PC-9 (cell line): ENCODE measurements around the gene TK2. TPM values are rescaled to one million over a fixed set of nuclear protein-coding genes. Genes with fewer than 3 reads are reported as not detected.

Experiments used
- BruUV-seq: library from RNA; stranded (reverse); fragments of 400-500 nt; replicated peaks from 2 replicates; lab custom pipeline; 2021; lab: Mats Ljungman, UMichigan
- CTCF ChIA-PET: fragments of 300-600 bp; sonication (Branson Sonifier 250); formaldehyde crosslinking; loops from one replicate; lab custom pipeline; 2022; ENCODE audit warnings: antibody characterized with exemption; lab: Charles Lee
- POLR2A ChIA-PET: fragments of 300-600 bp; sonication (Branson Sonifier 250); formaldehyde crosslinking; loops from one replicate; lab custom pipeline; 2022; ENCODE audit warnings: antibody characterized with exemption; ENCODE audit not compliant: unreplicated experiment; lab: Charles Lee
- DNase-seq, 2 experiments: peaks; one replicate each; pipeline versions ENCODE4 v3.0.0 to v3.0.0-alpha.2; 2015 to 2022; ENCODE audit warnings: mixed read lengths in 1 of 2
- H2AFZ ChIP-seq: fragments of 200-600 bp; sonication (generic); 2 replicates; pipeline ENCODE4 v1.8.1; 2017; ENCODE audit warnings: antibody characterized with exemption
- H3F3A ChIP-seq: fragments of 200-600 bp; sonication (generic); 2 replicates; pipeline ENCODE4 v1.8.1; 2017; ENCODE audit warnings: antibody characterized with exemption, mild to moderate bottlenecking, low read depth; ENCODE audit not compliant: insufficient read depth
- H3K27ac ChIP-seq: fragments of 200-600 bp; sonication (generic); 2 replicates; pipeline ENCODE4 v1.6.1; 2016; ENCODE audit warnings: mixed run types
- H3K27me3 ChIP-seq: fragments of 200-600 bp; sonication (generic); 2 replicates; pipeline ENCODE4 v1.6.1; 2016; ENCODE audit warnings: low read depth, mixed run types; ENCODE audit not compliant: insufficient read depth
- H3K36me3 ChIP-seq: fragments of 200-600 bp; sonication (generic); 2 replicates; pipeline ENCODE4 v1.6.1; 2016; ENCODE audit warnings: low read depth, mixed run types
- H3K4me1 ChIP-seq: fragments of 200-600 bp; sonication (generic); replicated peaks from 2 replicates; pipeline ENCODE4 v1.6.1; 2016; ENCODE audit warnings: mixed run types; ENCODE audit not compliant: insufficient read depth
- H3K4me2 ChIP-seq: fragments of 200-600 bp; sonication (generic); 2 replicates; pipeline ENCODE4 v1.6.1; 2017; ENCODE audit warnings: mixed run types
- H3K4me3 ChIP-seq: fragments of 200-600 bp; sonication (generic); 2 replicates; pipeline ENCODE4 v1.6.1; 2016; ENCODE audit warnings: mixed run types
- H3K79me2 ChIP-seq: fragments of 200-600 bp; sonication (generic); 2 replicates; pipeline ENCODE4 v1.6.1; 2017; ENCODE audit warnings: low read depth, mixed run types
- H3K9me2 ChIP-seq: fragments of 200-600 bp; sonication (generic); 2 replicates; pipeline ENCODE4 v1.8.1; 2017; ENCODE audit warnings: mild to moderate bottlenecking; ENCODE audit not compliant: insufficient read depth
- H3K9me3 ChIP-seq: fragments of 200-600 bp; sonication (generic); 2 replicates; pipeline ENCODE4 v1.8.1; 2016; ENCODE audit warnings: low read depth; ENCODE audit not compliant: insufficient read depth
- H4K20me1 ChIP-seq: fragments of 200-600 bp; sonication (generic); 2 replicates; pipeline ENCODE4 v1.8.1; 2017; ENCODE audit not compliant: insufficient read depth
- CTCF ChIP-seq: fragments of 200-600 bp; sonication (generic); conservative IDR thresholded peaks from 2 replicates; pipeline ENCODE4 v1.6.1; 2017; ENCODE audit warnings: mixed run types, antibody characterized with exemption, mild to moderate bottlenecking, moderate library complexity
- EZH2 ChIP-seq: fragments of 200-600 bp; sonication (generic); IDR thresholded peaks from 2 replicates; pipeline ENCODE4 v1.8.0; 2017; ENCODE audit warnings: antibody characterized with exemption, low read depth
- intact Hi-C: fragments of 100-400 bp; cut with micrococcal nuclease; formaldehyde crosslinking; loops from one replicate; pipeline ENCODE4 v1.10.0; 2022; ENCODE audit not compliant: unreplicated experiment
- total RNA-seq: library from RNA; stranded (reverse); gene quantifications from 2 replicates; pipeline ENCODE4 v1.2.3, GENCODE V29; 2021

The TK2 gene
- total RNA-seq, 1 experiment from 2014 or later, result 20.1 TPM

- no peaks in the 10 kb centered on the region for H3K27me3 ChIP-seq
- no TSS peak for BruUV-seq
- H4K20me1 ChIP-seq, result no peaks in the 10 kb centered on the region
- CTCF ChIA-PET, result no interaction called here
- H2AFZ ChIP-seq, result no peak overlapping the region
- H3K4me3 ChIP-seq, result no peak overlapping the region
- no peaks in the 10 kb centered on the region for H3K9me2 ChIP-seq
- TF ChIP-seq CTCF (no peak), EZH2 (no peak)
- no peaks in the 10 kb centered on the region for H3K9me3 ChIP-seq
- DNase-seq, result no peak
- no peaks in the 10 kb centered on the region for H3K79me2 ChIP-seq
- no peaks in the 10 kb centered on the region for H3F3A ChIP-seq
- H3K4me1 ChIP-seq, result peaks cover 3% of the 10 kb centered on the region; the same call in 1 of the 2 replicates
- POLR2A ChIA-PET, result interaction anchor here (0.5 kb wide), 1 partner anchor 107 kb away, joined by 3 read pairs; no protein-coding TSS in a partner anchor
- no peaks in the 10 kb centered on the region for H3K36me3 ChIP-seq
- intact Hi-C loops, result no loop called here
- no peak overlapping the region for H3K4me2 ChIP-seq
- no peak overlapping the region for H3K27ac ChIP-seq
Observed at GRCh38 chr16:66462912-66463311, 87.0 kb downstream of the TK2 start.

- no peaks in the 10 kb centered on the region for H3K9me3 ChIP-seq
- no peaks in the 10 kb centered on the region for H3K36me3 ChIP-seq
- H3K9me2 ChIP-seq, result no peaks in the 10 kb centered on the region
- POLR2A ChIA-PET, result no interaction called here
- no peaks in the 10 kb centered on the region for H3F3A ChIP-seq
- DNase-seq, result no peak
- BruUV-seq, result no TSS peak
- intact Hi-C loops, result no loop called here
- no peaks in the 10 kb centered on the region for H3K27me3 ChIP-seq
- H2AFZ ChIP-seq, result no peak overlapping the region
- H3K79me2 ChIP-seq, result no peaks in the 10 kb centered on the region
- TF ChIP-seq CTCF, result no peak
- no peak for TF ChIP-seq EZH2
- H3K4me2 ChIP-seq, result no peak overlapping the region
- peaks cover 3% of the 10 kb centered on the region; the same call in 1 of the 2 replicates for H3K4me1 ChIP-seq
- H4K20me1 ChIP-seq, result no peaks in the 10 kb centered on the region
- no peak overlapping the region for H3K4me3 ChIP-seq
- CTCF ChIA-PET, result no interaction called here
- no peak overlapping the region for H3K27ac ChIP-seq
Observed at GRCh38 chr16:66460703-66461102, 89.2 kb downstream of the TK2 start.

- Histone ChIP-seq H3K27me3 (no peaks in the 10 kb centered on the region), H3K4me3 (no peak overlapping the region), H3K79me2 (no peaks in the 10 kb centered on the region), H3K4me1 (peaks cover 3% of the 10 kb centered on the region; the same call in 1 of the 2 replicates), H3K4me2 (no peak overlapping the region), H2AFZ (no peak overlapping the region), H3K9me3 (no peaks in the 10 kb centered on the region), H3K36me3 (no peaks in the 10 kb centered on the region), H3K9me2 (no peaks in the 10 kb centered on the region), H4K20me1 (no peaks in the 10 kb centered on the region), H3F3A (no peaks in the 10 kb centered on the region), H3K27ac (no peak overlapping the region)
- no TSS peak for BruUV-seq
- DNase-seq, result no peak
- intact Hi-C loops, result no loop called here
- ChIA-PET CTCF (no interaction called here), POLR2A (no interaction called here)
- TF ChIP-seq CTCF (no peak), EZH2 (no peak)
Observed at GRCh38 chr16:66459878-66460277, 90.0 kb downstream of the TK2 start.
